GM21737 (cell line): Measurements from ENCODE around the gene TLR10.
A peak's percentile ranks its signal among the peaks of the same experiment; 100 is the strongest.

Experiments used
- ATAC-seq: cut with Tn5 transposase; IDR thresholded peaks from one replicate; pipeline ENCODE4 v1.9.1; 2021; ENCODE audit warnings: mild to moderate bottlenecking, moderate library complexity; ENCODE audit not compliant: unreplicated experiment

TLR10 gene

DNA sequence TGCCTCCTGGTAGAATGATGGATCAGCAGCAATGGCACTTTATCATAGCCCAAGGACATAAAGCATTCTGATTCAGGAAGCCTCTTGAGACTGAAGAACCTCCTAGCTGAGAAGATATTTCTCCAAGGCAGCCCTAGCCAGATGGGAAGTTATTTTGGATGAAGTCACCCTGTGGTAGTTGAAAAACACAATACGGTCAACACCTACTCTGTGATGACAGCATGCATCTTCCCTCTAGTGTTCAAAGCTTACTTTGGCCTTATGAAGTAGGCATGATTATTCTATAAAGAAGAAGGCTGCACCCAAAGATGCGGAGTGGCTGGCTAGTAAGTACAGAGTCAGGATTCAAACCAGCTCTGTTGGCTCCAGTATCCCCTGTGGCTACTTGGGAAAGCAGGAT is 47.9 kb downstream of the TLR10 start:
- ATAC-seq, result no peak

DNA sequence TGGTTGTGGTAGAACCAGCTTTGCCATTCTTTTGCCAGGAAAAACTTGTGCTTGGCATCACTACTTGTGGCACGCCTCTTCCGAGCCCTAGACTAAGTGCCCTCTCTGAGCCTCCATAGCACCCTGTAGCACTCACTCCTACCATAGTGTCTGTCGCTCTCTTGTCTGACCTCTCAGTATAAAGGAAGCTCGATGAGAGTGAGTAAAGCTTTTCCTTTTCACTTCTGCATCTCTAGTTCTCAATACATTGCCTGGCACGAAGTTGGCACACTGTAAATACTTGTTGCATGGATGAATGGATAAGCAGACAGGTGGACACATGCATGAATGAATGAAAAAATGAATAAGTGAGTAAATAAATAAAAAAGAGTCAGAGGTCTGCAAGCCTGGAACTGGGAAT is 48.3 kb downstream of the TLR10 start:
- ATAC-seq, result no peak

DNA sequence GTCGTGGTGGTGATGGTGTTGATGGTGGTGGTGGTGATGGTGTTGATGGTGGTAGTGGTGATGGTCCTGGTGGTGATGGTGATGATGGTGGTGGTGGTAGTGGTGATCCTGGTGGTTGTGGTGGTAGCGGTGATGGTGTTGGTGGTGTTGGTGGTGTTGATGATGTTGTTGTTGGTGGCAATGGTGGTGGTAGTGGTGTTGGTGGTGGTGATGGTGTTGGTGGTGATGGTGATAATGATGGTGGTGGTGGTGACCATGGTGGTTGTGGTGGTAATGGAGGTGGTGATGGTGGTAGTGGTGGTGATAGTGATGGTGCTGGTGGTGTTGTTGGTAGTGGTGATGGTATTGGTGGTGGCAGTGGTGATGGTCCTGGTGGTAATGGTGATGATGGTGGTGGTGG is 49.1 kb downstream of the TLR10 start:
- ATAC-seq, result no peak

DNA sequence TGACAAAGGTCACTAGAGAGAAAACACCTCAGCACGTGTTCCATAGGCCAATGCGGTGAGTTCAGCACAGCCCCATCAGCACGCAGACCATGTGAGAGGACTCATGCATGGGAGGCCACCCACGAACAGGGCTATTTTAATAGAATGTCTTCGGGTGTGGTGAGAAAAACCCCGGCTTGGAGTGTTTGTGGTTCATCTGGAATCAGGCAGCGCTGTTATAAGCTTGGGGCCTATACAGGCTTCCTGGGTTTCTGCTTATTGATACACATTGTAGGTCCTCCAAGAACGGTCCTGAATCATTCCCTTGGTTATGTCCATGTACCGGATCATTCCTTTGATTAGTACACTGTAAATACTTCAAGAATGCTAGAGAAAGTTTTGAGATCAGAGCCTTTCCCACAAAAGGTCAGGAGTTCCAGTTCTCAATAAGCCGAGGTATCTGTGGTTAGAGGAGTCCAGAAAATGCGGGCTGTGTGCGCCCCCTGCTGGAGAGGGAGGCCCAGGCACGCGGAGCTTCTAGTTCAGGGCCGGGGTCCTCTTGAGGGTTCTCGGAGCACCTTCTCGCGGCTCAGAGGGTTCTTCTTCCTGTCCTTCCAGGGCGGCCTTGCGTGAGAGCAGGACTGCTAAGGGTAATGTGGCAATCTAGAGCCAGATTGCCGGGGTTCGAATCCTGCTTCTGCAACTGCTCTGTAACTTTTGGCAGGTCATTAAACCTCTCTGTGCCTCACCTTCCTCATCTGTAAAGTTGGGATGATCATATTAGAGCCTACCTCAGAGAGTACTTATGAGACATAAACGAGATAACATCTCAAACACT is 51.8 kb downstream of the TLR10 start:
- ATAC-seq, result peak; percentile 74

DNA sequence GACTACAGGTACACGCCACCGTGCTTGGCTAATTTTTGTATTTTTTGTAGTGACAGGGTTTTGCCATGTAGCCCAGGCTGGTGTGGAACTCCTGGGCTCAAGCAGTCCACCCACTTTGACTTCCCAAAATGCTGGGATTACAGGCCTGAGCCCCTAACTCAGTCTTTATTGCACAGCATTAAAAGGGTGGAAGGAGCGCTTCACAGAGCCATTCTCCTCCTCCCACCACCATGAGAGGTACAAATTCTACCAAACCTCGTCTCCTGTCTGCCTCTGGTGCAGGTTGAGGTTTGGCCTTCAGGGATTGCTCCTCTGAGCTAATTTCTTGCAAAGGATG is 52.3 kb downstream of the TLR10 start:
- no peak for ATAC-seq

DNA sequence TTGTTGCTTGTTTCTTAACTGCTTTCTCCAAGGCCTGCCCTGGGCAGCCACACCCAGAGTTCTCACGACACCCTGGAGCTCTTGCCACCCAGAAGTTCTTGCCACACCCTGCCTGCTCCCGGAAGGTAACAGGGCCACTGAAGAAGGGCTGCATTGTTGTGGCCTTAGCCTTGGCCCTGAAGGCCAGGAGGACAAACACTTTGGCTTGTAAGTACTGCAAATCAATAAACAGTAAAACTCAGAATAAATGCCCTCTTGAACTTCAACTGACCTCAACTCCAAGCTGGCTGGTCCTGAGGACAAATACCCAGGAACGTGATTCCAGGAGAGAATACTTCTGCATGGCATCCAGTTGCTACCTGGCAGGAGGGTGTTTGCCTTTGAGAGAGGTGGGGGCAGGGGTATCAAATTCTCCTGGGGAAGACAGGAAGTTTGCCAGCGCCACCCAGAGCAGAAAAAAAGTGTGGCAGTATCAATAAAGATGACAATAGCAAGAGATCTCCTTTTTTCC is 54.1 kb downstream of the TLR10 start:
- ATAC-seq, result no peak

GRCh38 chr4:38724475-38724808 is 58.3 kb downstream of the TLR10 start:
- no peak for ATAC-seq

DNA sequence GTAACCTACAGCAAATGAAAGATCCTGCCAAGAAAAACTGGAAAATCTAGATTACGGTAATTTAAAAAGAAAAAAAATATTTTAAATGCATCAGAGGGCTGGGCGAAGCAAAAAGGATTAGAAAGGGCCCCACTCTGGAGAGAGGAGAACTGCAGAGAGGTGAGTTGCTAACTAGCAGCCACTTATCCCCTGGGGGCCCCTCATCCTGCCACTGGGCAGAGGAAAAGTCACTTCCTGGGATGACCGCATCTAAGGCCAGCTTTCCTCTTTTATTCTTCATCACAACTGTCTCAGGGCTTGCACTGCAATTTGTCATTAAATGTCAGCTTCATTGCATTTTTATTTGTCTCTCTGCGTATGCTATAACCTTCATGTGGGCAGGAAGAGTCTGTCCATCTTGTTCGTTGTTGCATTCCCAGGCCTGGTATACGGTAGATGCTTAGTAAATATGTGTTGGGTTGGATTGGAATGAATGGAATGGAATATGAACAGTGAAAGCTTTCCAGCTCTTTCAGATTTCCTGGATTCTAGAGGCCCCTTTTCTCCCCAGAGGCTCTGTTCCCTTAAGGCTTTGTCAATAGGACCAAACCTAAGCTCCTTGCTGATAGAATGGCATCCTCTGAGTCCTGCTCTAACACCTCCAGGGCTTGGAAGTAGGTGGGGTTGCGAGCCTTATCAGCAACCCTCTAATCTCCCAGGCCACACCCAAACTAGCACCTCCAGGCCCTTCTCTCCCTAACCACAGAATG is 58.9 kb downstream of the TLR10 start:
- ATAC-seq, result no peak

GRCh38 chr4:38723114-38723513 is 59.7 kb downstream of the TLR10 start:
- no peak for ATAC-seq
